ENCODE results near the gene GPR37L1.

GRCh38 chr1:202113690-202114300 lies 8.9 kb upstream of the GPR37L1 start:
- TF ChIP-seq POLR2A (IDR thresholded peaks at IDR 0.05; ENCODE audit: low read depth, low read length): no peak
- TF ChIP-seq POLR2AphosphoS5 (IDR thresholded peaks at IDR 0.05; ENCODE audit: low read depth, low read length): no peak

All from GM12892 (cell line).